Measurements from ENCODE around the gene PDE6H.

The PDE6H gene

DNA sequence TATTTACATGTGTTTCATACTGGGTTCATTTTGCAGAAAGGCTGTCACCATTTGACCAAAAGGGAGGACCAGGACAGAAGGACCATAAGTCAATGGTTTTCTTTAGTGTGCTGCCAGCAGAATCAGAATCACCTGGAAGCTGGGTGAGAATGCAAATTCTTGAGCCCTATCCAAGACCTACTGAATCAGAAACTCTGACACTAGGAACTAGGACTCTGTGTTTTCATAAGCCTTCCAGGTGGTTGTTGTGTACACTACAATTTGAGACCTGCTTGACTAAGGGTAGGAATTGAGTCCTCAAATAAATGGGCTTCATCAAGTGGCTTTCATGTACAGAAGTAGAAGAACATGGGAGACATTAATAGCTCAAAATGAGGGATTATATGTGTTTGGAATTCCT, 32.2 kb downstream of the PDE6H start:
- no peaks in the 10 kb centered on the region for H3K36me3 ChIP-seq (replicated peaks)
- H3K27ac ChIP-seq, result no peak overlapping the region
- H3K4me3 ChIP-seq (ENCODE audit: low read depth, low read length), result no peak overlapping the region
- H3K27me3 ChIP-seq (replicated peaks), result no peaks in the 10 kb centered on the region
- TF ChIP-seq, protein P1, sequence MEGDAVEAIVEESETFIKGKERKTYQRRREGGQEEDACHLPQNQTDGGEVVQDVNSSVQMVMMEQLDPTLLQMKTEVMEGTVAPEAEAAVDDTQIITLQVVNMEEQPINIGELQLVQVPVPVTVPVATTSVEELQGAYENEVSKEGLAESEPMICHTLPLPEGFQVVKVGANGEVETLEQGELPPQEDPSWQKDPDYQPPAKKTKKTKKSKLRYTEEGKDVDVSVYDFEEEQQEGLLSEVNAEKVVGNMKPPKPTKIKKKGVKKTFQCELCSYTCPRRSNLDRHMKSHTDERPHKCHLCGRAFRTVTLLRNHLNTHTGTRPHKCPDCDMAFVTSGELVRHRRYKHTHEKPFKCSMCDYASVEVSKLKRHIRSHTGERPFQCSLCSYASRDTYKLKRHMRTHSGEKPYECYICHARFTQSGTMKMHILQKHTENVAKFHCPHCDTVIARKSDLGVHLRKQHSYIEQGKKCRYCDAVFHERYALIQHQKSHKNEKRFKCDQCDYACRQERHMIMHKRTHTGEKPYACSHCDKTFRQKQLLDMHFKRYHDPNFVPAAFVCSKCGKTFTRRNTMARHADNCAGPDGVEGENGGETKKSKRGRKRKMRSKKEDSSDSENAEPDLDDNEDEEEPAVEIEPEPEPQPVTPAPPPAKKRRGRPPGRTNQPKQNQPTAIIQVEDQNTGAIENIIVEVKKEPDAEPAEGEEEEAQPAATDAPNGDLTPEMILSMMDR (IDR thresholded peaks at IDR 0.05; ENCODE audit: low read depth, low read length, missing control alignments), result no peak
- in situ Hi-C loops (cut with HindIII; ENCODE audit: low pct_ligation_motif_present, low sequenced_read_pairs), result no loop called here
- DNase-seq, result no peak

DNA sequence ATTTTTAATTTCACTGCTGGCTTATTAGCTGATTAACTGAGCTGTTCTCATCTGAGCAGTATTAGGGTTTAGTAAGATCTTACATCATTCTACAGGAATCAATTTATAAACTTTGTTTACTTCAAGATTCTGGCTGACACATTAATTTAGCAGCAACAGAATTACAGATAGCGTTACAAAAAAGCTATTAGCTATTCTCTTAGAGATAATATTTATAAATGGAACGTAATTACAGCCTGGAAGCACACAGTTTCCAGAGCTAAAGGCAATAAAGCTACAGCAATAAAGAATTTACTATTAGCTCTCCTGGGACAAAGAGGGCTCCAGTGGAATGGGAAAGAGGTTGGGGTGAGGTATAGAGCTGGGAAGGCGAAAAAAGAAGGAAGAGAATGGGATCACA, 34.7 kb downstream of the PDE6H start:
- Histone ChIP-seq H3K27me3 (replicated peaks) (no peaks in the 10 kb centered on the region), H3K36me3 (replicated peaks) (no peaks in the 10 kb centered on the region), H3K4me3 (ENCODE audit: low read depth, low read length) (no peak overlapping the region), H3K27ac (no peak overlapping the region)
- DNase-seq, result no peak
- in situ Hi-C loops (cut with HindIII; ENCODE audit: low pct_ligation_motif_present, low sequenced_read_pairs), result no loop called here
- TF ChIP-seq, protein P1 (IDR thresholded peaks at IDR 0.05; ENCODE audit: low read depth, low read length, missing control alignments), result no peak

GRCh38 chr12:15011162-15011561, 38.3 kb downstream of the PDE6H start:
- TF ChIP-seq, protein P1 (IDR thresholded peaks at IDR 0.05; ENCODE audit: low read depth, low read length, missing control alignments), result peak; percentile 44
- Histone ChIP-seq H3K27ac (no peak overlapping the region), H3K4me3 (ENCODE audit: low read depth, low read length) (no peak overlapping the region), H3K36me3 (replicated peaks) (no peaks in the 10 kb centered on the region), H3K27me3 (replicated peaks) (no peaks in the 10 kb centered on the region)
- DNase-seq, result no peak
- in situ Hi-C loops (cut with HindIII; ENCODE audit: low pct_ligation_motif_present, low sequenced_read_pairs), result no loop called here

DNA sequence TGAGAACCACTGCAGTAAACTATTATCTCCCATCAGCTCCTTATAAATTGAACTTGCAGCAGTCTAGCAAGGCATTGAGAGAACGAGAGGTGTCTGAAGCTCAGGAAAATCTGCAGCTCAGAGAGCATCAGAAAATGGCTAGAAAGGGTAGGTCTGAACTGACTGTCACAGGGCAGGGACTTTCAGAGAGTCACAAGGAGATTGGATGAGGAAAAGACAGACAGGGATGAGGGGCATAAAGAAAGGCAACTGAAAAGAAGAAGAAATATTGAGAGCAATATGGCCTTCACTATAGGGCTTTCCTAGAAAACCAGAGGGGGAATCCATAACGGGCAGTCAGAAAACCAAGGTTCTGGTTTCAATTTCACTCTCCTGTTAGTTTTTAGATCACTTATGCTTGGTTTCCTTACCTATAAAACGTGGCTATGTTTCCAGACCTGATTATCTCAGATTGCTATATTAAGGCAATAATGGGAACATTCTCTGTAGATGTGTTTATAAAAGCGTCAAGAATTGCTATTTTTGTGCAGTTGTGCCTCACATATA, 40.9 kb downstream of the PDE6H start:
- H3K4me3 ChIP-seq (ENCODE audit: low read depth, low read length), result no peak overlapping the region
- H3K27me3 ChIP-seq (replicated peaks), result no peaks in the 10 kb centered on the region
- DNase-seq, result no peak
- in situ Hi-C loops (cut with HindIII; ENCODE audit: low pct_ligation_motif_present, low sequenced_read_pairs), result no loop called here
- TF ChIP-seq, protein P1 (IDR thresholded peaks at IDR 0.05; ENCODE audit: low read depth, low read length, missing control alignments), result no peak
- H3K27ac ChIP-seq, result no peak overlapping the region
- no peaks in the 10 kb centered on the region for H3K36me3 ChIP-seq (replicated peaks)

- TF ChIP-seq, protein P1 (IDR thresholded peaks at IDR 0.05; ENCODE audit: low read depth, low read length, missing control alignments), result no peak
- H3K36me3 ChIP-seq (replicated peaks), result no peaks in the 10 kb centered on the region
- DNase-seq, result no peak
- in situ Hi-C loops (cut with HindIII; ENCODE audit: low pct_ligation_motif_present, low sequenced_read_pairs), result no loop called here
- no peak overlapping the region for H3K4me3 ChIP-seq (ENCODE audit: low read depth, low read length)
- no peaks in the 10 kb centered on the region for H3K27me3 ChIP-seq (replicated peaks)
- no peak overlapping the region for H3K27ac ChIP-seq
Measured at GRCh38 chr12:15014708-15015107, 41.9 kb downstream of the PDE6H start.

- in situ Hi-C loops (cut with HindIII; ENCODE audit: low pct_ligation_motif_present, low sequenced_read_pairs), result no loop called here
- Histone ChIP-seq H3K36me3 (replicated peaks) (no peaks in the 10 kb centered on the region), H3K27me3 (replicated peaks) (no peaks in the 10 kb centered on the region), H3K27ac (no peak overlapping the region), H3K4me3 (ENCODE audit: low read depth, low read length) (no peak overlapping the region)
- TF ChIP-seq, protein P1 (IDR thresholded peaks at IDR 0.05; ENCODE audit: low read depth, low read length, missing control alignments), result no peak
- DNase-seq, result no peak
Measured at GRCh38 chr12:15015121-15015520, 42.3 kb downstream of the PDE6H start.

Data from brain microvascular endothelial cell (primary cell).